Ovary (tissue), 10 donors: ENCODE data around the gene ANO3. TPM values are rescaled to one million over a fixed set of nuclear protein-coding genes. Genes with fewer than 3 reads are reported as not detected.

ENCODE experiments used
- DNase-seq, 5 donors: peaks; one replicate each; pipeline ENCODE4 v3.0.0-alpha.2; 2019 to 2020
- H3K27ac ChIP-seq, 2 donors: fragments of 200-600 bp; one replicate each; pipeline versions ENCODE4 v1.5.1 to v1.8.0; 2019 to 2022
- H3K27me3 ChIP-seq: fragments of 200-600 bp; one replicate; pipeline ENCODE4 v1.8.0; 2022
- H3K36me3 ChIP-seq: fragments of 200-600 bp; sonication (generic); one replicate; pipeline ENCODE4 v1.5.1; 2019
- H3K4me1 ChIP-seq: one replicate; pipeline ENCODE4 v1.8.1; 2013; ENCODE audit warnings: mild to moderate bottlenecking, moderate library complexity; ENCODE audit not compliant: insufficient read depth
- H3K4me3 ChIP-seq: fragments of 200-600 bp; sonication (generic); one replicate; pipeline ENCODE4 v1.5.1; 2017
- H3K9me3 ChIP-seq, 2 donors: fragments of 200-600 bp in 1 of 2; sonication (generic) in 1 of 2; one replicate each; pipeline versions ENCODE4 v1.5.1 to v1.8.1; 2013 to 2019; ENCODE audit warnings: mild to moderate bottlenecking in 1 of 2, moderate library complexity in 1 of 2
- CTCF ChIP-seq, 3 donors: fragments of 450-650 bp in 2 of 3; fragments of 200-600 bp in 1 of 3; IDR thresholded peaks; one replicate each; pipeline versions ENCODE4 v1.5.1 to v1.8.0; 2016 to 2022; ENCODE audit warnings: antibody characterized with exemption in 3 of 3, mild to moderate bottlenecking in 1 of 3
- EP300 ChIP-seq: sonication (generic); formaldehyde crosslinking; IDR thresholded peaks from one replicate; pipeline ENCODE4 v1.6.1; 2017; ENCODE audit warnings: antibody characterized with exemption
- POLR2A ChIP-seq: fragments of 450-650 bp; IDR thresholded peaks from one replicate; pipeline ENCODE4 v1.6.1; 2017; ENCODE audit warnings: antibody characterized with exemption, mild to moderate bottlenecking, moderate library complexity
- WGBS, 3 donors: extraction: QIAGEN DNeasy Blood & Tissue Kit in 1 of 3; methylation state at CpG; one replicate each; pipeline versions ENCODE4 v1.1.5 to v1.1.7; 2013 to 2017; 5-methylcytosine and 5-hydroxymethylcytosine counted together
- intact Hi-C, 4 donors: fragments of 100-400 bp; cut with DNase I; formaldehyde crosslinking; loops; one replicate each; pipeline versions ENCODE4 v1.11.0 to v1.15.1; 2022 to 2023
- long read RNA-seq, 3 donors: library from polyadenylated mRNA in 2 of 3; unstranded in 2 of 3; transcript quantifications; one replicate each; pipeline ENCODE4 v2.0.0 and lab custom pipeline, GENCODE V29; 2021 to 2026
- polyA plus RNA-seq, 2 donors: library from polyadenylated mRNA; stranded (reverse); fragments of 200-250 nt in 1 of 2; fragments of 350-450 nt in 1 of 2; fragmentation: Illumina TruSeq in 1 of 2; extraction: RNeasy Lipid Tissue Mini Kit (QIAGEN cat#74804) in 1 of 2; gene quantifications; one replicate each; pipeline ENCODE4 v1.2.3, GENCODE V29; 2013 to 2014
- total RNA-seq, 7 donors: library from RNA; depleted of rRNA in 2 of 7; stranded (reverse); fragments of >200 nt in 2 of 7; fragmentation: NEBNext Ultra II Directional in 3 of 7; extraction: Animal tissue kit (Norgen Biotek cat#: 25700) in 3 of 7; gene quantifications; one replicate each; pipeline versions ENCODE4 v1.1.0 to v1.2.4, GENCODE V29; 2016 to 2023
- donor health status: DM: no; HTN: no; CAD: no; lungs with moderate emphysema.
- donor health status: DM: no; HTN: no; CAD: no.
- donor health status: Bipolar disorder and iron deficiency.
- donor health status: DM: yes; HTN: yes; CAD: no.
- donor health status: DM: no; HTN: no; CAD: no.
- donor health status: DM: yes; HTN: yes; CAD: no.

Gene ANO3
- under 1 TPM in 6 of 7 donors, not detected in 1; under 0.01 to 0.22 (median 0.08) TPM for total RNA-seq
- polyA plus RNA-seq, result under 1 TPM; 0.05 to 0.93 TPM
- long read RNA-seq, donor 1, result 0 reads
- long read RNA-seq, donor 2, result 0 reads
- long read RNA-seq, donor 3, result 0 reads

- Histone ChIP-seq H3K4me3 (no peak within 1 kb of the TSS), H3K4me1 (no peaks in the 10 kb centered on the region), H3K27ac (no peak within 1 kb of the TSS), H3K9me3 (no peaks in the 10 kb centered on the region), H3K27me3 (no peaks in the 10 kb centered on the region), H3K36me3 (no peaks in the 10 kb centered on the region)
- intact Hi-C loops, result no loop called here
- no peak for TF ChIP-seq CTCF (IDR thresholded peaks at IDR 0.05)
- DNase-seq, result peak in 4 of 5 donors; percentile 11 to 46 (median 24)
- WGBS, 3 donors, result 2 to 4% (median 2%) methylated on average over 28 to 36 of the region's 36 CpGs
Measured at GRCh38 chr11:26331911-26332571, at the start of gene ANO3. Gene ANO3 (plus strand): TSS chr11:26332130. CDS start chr11:26332276, 146 bp downstream.

- intact Hi-C loops, result no loop called here
- H3K27ac ChIP-seq, result no peak overlapping the region
- WGBS, 3 donors, result 61 to 63% (median 63%) methylated on average over 6 of the region's 6 CpGs
- no peak overlapping the region for H3K4me3 ChIP-seq
- no peaks in the 10 kb centered on the region for H3K36me3 ChIP-seq
- DNase-seq, result no peak
- H3K9me3 ChIP-seq, result no peaks in the 10 kb centered on the region
- no peak for TF ChIP-seq CTCF (IDR thresholded peaks at IDR 0.05)
- no peak for TF ChIP-seq EP300
- TF ChIP-seq POLR2A, result no peak
- H3K4me1 ChIP-seq, result no peaks in the 10 kb centered on the region
- H3K27me3 ChIP-seq, result no peaks in the 10 kb centered on the region
Measured at GRCh38 chr11:26283852-26284408, 48.0 kb upstream of the ANO3 start.

- Histone ChIP-seq H3K9me3 (no peaks in the 10 kb centered on the region), H3K27me3 (no peaks in the 10 kb centered on the region), H3K4me1 (no peaks in the 10 kb centered on the region), H3K27ac (no peak overlapping the region), H3K36me3 (no peaks in the 10 kb centered on the region), H3K4me3 (no peak overlapping the region)
- no peak for TF ChIP-seq CTCF (IDR thresholded peaks at IDR 0.05)
- no peak for TF ChIP-seq EP300
- TF ChIP-seq POLR2A, result no peak
- WGBS, 3 donors, result 83 to 90% (median 85%) methylated on average over 3 of the region's 3 CpGs
- intact Hi-C loops, result no loop called here
- DNase-seq, result no peak
Measured at GRCh38 chr11:26285608-26286007, 46.3 kb upstream of the ANO3 start.

GRCh38 chr11:26286472-26287066 lies 45.4 kb upstream of the ANO3 start:
- Histone ChIP-seq H3K9me3 (no peaks in the 10 kb centered on the region), H3K36me3 (no peaks in the 10 kb centered on the region), H3K4me3 (no peak overlapping the region), H3K27me3 (no peaks in the 10 kb centered on the region), H3K27ac (no peak overlapping the region), H3K4me1 (no peaks in the 10 kb centered on the region)
- 20 to 21% (median 20%) methylated on average over 5 of the region's 5 CpGs for WGBS, 3 donors
- TF ChIP-seq EP300 (no peak), CTCF (IDR thresholded peaks at IDR 0.05) (no peak), POLR2A (no peak)
- no peak for DNase-seq
- intact Hi-C loops, result no loop called here
